NCI-H69 (cell line): Measurements from ENCODE around the gene COL5A2.

Experiments used
- DNase-seq: peaks from one replicate; lab custom pipeline; 2025; lab: John Stamatoyannopoulos, UW

The COL5A2 gene

GRCh38 chr2:189097934-189098333 is 81.6 kb downstream of the COL5A2 start:
- DNase-seq: no peak

- no peak for DNase-seq
These were observed 82.7 kb downstream of the COL5A2 start for GRCh38 chr2:189096769-189097447.

- DNase-seq: no peak
These were observed 84.5 kb downstream of the COL5A2 start for GRCh38 chr2:189095101-189095500.

- DNase-seq: no peak
These were observed 86.6 kb downstream of the COL5A2 start for GRCh38 chr2:189092936-189093335.

- DNase-seq: no peak
These were observed 88.3 kb downstream of the COL5A2 start for GRCh38 chr2:189091253-189091652.

GRCh38 chr2:189088591-189089205 is 90.9 kb downstream of the COL5A2 start:
- no peak for DNase-seq

- no peak for DNase-seq
These were observed 92.9 kb downstream of the COL5A2 start for GRCh38 chr2:189086710-189087109.

GRCh38 chr2:189086250-189086649 is 93.3 kb downstream of the COL5A2 start:
- DNase-seq: no peak

GRCh38 chr2:189083606-189084005 is 96.0 kb downstream of the COL5A2 start:
- no peak for DNase-seq

- no peak for DNase-seq
These were observed 96.5 kb downstream of the COL5A2 start for GRCh38 chr2:189083106-189083505.

- DNase-seq: no peak
These were observed 97.1 kb downstream of the COL5A2 start for GRCh38 chr2:189082376-189082975.

- DNase-seq: no peak
These were observed 103.0 kb downstream of the COL5A2 start for GRCh38 chr2:189076572-189076971.

GRCh38 chr2:189076120-189076519 is 103.4 kb downstream of the COL5A2 start:
- DNase-seq: no peak

- DNase-seq: no peak
These were observed 105.1 kb downstream of the COL5A2 start for GRCh38 chr2:189074506-189074905.

GRCh38 chr2:189072036-189072435 is 107.5 kb downstream of the COL5A2 start:
- no peak for DNase-seq

- no peak for DNase-seq
These were observed 109.5 kb downstream of the COL5A2 start for GRCh38 chr2:189069855-189070619.

- DNase-seq: no peak
These were observed 113.5 kb downstream of the COL5A2 start for GRCh38 chr2:189066037-189066436.

- no peak for DNase-seq
These were observed 119.4 kb downstream of the COL5A2 start for GRCh38 chr2:189060096-189060642.

- no peak for DNase-seq
These were observed 122.2 kb downstream of the COL5A2 start for GRCh38 chr2:189057316-189057715.

GRCh38 chr2:189056200-189057106 is 123.1 kb downstream of the COL5A2 start:
- DNase-seq: no peak

GRCh38 chr2:189050165-189050712 is 129.3 kb downstream of the COL5A2 start:
- DNase-seq: no peak
